DMS79 (cell line): Measurements from ENCODE around the gene GPX6.
"Not testable (repeated sequence)": the region's sequence is repeated elsewhere in the genome, so short reads cannot be mapped to it uniquely, and the experiment has no call there.

Experiments
- DNase-seq: peaks from one replicate; lab custom pipeline; 2025; lab: John Stamatoyannopoulos, UW

The GPX6 gene

DNA sequence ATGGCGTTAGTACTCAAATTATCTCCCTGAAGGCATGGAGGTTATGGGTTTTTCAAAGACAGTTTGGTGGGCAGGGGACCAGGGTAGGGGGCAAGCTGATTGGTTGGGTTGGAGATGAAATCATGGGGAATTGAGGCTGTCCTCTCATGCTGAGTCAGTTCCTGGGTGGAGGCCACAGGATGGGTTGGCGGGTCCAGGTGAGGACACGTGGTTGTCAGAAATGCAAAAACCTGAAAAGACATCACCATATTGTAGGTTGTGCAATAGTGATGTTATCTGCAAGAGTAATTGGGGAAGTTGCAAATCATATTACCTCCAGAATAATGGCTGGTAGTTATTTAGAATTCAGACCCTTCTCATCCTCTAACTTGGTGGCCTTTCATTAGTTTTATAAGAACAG lies 30.1 kb downstream of the GPX6 start:
- no peak for DNase-seq

DNA sequence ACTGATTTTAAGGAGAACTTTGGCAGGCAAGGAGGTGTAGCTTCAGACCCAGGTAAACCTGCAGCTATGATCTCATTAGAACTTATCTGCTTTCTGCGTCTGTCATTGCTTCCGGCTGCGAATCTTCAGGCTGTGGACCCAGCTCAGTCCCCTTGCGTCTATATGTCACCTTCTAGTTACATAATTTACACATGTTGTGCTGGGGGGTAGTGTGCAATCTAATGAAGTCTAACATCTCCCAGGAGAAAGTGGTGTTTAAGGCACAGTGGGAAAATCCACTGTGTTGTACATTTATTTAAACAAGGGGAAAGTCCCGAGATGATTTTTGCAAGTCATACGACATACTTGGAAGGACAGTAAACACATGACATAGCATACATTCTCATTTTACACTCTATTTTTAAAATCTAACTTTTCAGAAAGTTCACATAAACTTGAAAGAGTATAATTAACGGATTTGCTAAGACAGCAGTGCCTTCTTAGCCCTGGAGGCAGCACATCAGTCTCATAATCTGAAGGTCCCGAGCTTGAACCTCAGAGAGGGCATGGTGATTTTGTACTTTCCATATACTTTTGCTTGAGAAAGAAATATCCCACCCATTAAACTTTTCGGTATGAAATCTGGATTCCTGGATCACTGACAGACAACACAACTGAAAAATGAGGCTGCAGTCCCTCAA lies 35.2 kb downstream of the GPX6 start:
- no peak for DNase-seq

DNA sequence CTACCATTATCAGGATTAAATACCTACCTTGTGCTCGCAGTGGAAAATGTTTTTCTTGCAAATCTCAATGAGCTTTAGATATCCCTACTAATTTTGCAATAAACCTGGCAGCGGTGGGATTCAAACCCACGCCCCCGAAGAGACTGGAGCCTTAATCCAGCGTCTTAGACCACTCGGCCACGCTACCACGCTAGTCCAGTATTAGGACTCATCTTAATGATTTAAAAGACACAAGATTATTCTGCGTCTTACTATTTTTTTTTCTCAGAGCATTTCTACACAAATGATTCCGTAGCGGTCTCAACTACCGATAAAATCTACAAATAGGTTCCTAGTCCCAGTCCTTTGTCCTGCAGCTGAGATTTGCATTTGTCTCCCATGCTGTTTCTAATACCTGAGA lies 37.1 kb downstream of the GPX6 start:
- no peak for DNase-seq

DNA sequence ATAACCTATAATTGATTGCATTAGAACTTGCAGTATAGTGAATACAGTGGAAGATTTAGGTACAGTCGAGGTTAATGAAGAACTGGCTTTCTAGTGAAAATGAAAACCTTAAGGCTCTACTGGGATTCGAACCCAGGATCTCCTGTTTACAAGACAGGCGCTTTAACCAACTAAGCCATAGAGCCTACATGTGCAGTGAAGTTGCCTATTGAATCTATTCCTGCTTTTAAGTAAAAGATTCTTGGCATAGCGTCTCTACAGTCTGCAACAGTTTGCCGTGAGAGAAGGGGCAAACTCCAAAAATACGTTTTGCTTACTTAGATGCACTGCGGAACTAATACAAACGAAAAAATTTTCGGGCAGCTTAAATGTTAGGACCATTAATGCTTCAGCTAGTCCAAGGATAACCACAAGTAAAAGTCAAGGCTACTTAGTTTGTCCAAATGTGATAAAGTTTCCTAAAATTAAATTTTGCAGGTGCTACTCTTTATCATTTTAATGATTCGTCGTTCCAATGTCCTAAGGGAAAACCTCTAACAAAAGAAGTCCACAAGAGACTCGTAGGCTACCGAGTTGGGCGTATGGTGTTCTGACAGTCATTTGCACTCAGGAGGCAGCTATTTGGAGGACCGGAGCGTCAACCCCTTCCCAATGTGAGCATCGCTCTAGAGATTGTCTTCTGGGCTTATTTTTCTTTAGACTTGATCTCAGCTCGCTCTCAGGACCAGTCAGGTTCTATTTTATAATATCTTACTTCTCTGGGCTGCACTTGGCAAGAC lies 41.0 kb downstream of the GPX6 start:
- no peak for DNase-seq

DNA sequence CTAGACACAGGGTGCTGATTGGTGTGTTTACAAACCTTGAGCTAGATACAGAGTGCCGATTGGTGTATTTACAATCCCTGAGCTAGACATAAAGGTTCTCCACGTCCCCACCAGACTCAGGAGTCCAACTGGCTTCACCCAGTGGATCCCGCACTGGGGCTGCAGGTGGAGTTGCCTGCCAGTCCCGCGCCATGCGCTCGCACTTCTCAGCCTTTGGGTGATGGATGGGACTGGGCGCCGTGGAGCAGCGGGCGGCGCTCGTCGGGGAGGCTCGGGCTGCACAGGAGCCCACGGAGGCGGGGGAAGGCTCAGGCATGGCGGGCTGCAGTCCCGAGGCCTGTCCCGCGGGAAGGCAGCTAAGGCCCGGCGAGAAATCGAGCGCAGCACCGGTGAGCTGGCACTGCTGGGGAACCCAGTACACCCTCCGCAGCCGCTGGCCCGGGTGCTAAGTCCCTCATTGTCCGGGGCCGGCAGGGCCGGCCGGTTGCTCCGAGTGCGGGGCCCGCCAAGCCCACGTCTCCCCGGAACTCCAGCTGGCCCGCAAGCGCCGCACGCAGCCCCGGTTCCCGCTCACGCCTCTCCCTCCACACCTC lies 46.3 kb downstream of the GPX6 start:
- not testable (repeated sequence) for DNase-seq

DNA sequence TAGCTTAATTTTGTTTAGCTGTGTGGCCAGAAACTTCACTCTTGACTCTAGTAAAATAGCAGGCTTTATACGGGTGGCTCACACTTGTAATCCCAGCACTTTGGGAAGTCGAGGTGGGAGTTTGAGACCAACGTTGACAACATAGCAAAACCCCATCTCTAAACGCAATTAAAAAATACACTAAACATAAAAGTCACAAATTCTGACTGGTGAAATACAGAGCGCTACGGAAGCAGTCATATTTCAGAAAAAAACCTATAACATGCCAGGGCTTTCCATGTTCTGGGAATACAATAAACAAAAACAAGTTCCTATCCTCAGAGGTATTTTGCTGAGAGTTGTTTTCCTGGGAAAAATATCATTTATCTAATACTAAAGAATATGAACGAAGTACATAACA lies 47.5 kb downstream of the GPX6 start:
- no peak for DNase-seq

DNA sequence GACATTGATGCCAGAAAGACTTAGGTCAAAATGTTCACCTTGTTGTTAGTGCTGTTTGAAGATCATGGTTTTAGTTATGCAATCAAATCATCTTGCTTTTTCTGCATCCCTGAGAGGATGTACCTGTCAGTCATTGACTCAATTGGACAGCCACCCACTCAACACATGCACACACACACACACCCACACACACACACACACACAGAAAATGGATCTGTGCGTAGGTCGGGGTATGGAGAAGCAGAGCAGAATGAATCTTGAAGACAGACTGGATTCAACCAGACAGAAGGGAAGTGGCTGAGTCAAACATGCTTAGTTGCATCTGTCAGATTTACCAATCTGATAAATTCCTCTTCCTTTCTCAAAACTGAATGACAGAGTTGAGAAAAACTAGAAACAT lies 53.2 kb downstream of the GPX6 start:
- no peak for DNase-seq

DNA sequence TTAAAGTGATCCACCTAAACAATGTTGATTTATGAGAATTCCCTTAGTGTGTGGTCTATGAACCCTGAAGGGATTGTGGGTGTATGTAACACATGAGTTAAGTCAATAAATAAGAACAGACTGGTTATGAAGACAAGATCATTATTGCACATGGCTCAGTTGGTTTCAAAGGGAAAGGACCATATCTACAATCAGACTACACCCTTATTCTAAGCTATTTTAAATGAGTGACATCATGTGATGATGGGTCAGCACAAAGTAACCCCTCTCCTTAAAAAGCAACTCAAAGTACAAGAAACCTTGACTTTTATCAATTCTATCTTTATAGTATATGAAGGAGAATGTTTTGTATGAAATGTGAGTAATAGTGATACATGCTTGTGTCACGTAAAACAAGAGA lies 57.0 kb downstream of the GPX6 start:
- DNase-seq, result no peak
